ENCODE data around the gene GABRG3.

GABRG3 gene

GRCh38 chr15:27254055-27254454 is 283.1 kb downstream of the GABRG3 start:
- DNase-seq = no peak

- no peak for DNase-seq
These were observed 283.8 kb downstream of the GABRG3 start for GRCh38 chr15:27254801-27255200.

GRCh38 chr15:27256446-27256845 is 285.5 kb downstream of the GABRG3 start:
- no peak for DNase-seq

GRCh38 chr15:27258287-27258686 is 287.3 kb downstream of the GABRG3 start:
- DNase-seq = no peak

GRCh38 chr15:27260523-27260922 is 289.5 kb downstream of the GABRG3 start:
- DNase-seq = peak; percentile 80

GRCh38 chr15:27268923-27269322 is 297.9 kb downstream of the GABRG3 start:
- no peak for DNase-seq

GRCh38 chr15:27271258-27271657 is 300.3 kb downstream of the GABRG3 start:
- DNase-seq = peak; percentile 98

- no peak for DNase-seq
These were observed 301.4 kb downstream of the GABRG3 start for GRCh38 chr15:27272427-27272826.

GRCh38 chr15:27273506-27273905 is 302.5 kb downstream of the GABRG3 start:
- DNase-seq = no peak

- peak; percentile 22 for DNase-seq
These were observed 307.8 kb downstream of the GABRG3 start for GRCh38 chr15:27278761-27279160.

- no peak for DNase-seq
These were observed 321.7 kb downstream of the GABRG3 start for GRCh38 chr15:27292641-27293040.

- DNase-seq = no peak
These were observed 322.6 kb downstream of the GABRG3 start for GRCh38 chr15:27293607-27294006.

- no peak for DNase-seq
These were observed 346.8 kb downstream of the GABRG3 start for GRCh38 chr15:27317736-27318135.

- no peak for DNase-seq
These were observed 352.8 kb downstream of the GABRG3 start for GRCh38 chr15:27323801-27324200.

- no peak for DNase-seq
These were observed 354.1 kb downstream of the GABRG3 start for GRCh38 chr15:27324886-27325615.

- DNase-seq = no peak
These were observed 356.6 kb downstream of the GABRG3 start for GRCh38 chr15:27327467-27328025.

GRCh38 chr15:27328186-27328585 is 357.2 kb downstream of the GABRG3 start:
- DNase-seq = no peak

GRCh38 chr15:27328608-27329007 is 357.6 kb downstream of the GABRG3 start:
- no peak for DNase-seq

- DNase-seq = no peak
These were observed 359.3 kb downstream of the GABRG3 start for GRCh38 chr15:27330326-27330725.

GRCh38 chr15:27336676-27337075 is 365.7 kb downstream of the GABRG3 start:
- DNase-seq = no peak

- DNase-seq = no peak
These were observed 368.2 kb downstream of the GABRG3 start for GRCh38 chr15:27339138-27339537.

GRCh38 chr15:27341780-27342343 is 370.9 kb downstream of the GABRG3 start:
- DNase-seq = no peak

- DNase-seq = no peak
These were observed 372.0 kb downstream of the GABRG3 start for GRCh38 chr15:27342991-27343390.

GRCh38 chr15:27352136-27352535 is 381.2 kb downstream of the GABRG3 start:
- DNase-seq = no peak

- DNase-seq = peak; percentile 22
These were observed 382.9 kb downstream of the GABRG3 start for GRCh38 chr15:27353856-27354255.

Measured in NCI-H345 (cell line).